H1 (cell line): ENCODE results near the gene CCDC78. TPM values are rescaled to one million over a fixed set of nuclear protein-coding genes. Genes with fewer than 3 reads are reported as not detected.

ENCODE experiments used
- CTBP2 ChIP-seq: IDR thresholded peaks from 2 replicates; pipeline ENCODE4 v1.7.0; 2011; ENCODE audit warnings: borderline replicate concordance, mild to moderate bottlenecking, moderate library complexity, mixed read lengths, low read length; ENCODE audit not compliant: insufficient read depth, insufficient read length
- RBBP5 ChIP-seq: IDR thresholded peaks from 2 replicates; pipeline ENCODE4 v1.7.1; 2012; ENCODE audit warnings: low read depth, mild to moderate bottlenecking, inconsistent platforms, low read length, moderate library complexity, borderline replicate concordance
- SP2 ChIP-seq: IDR thresholded peaks from 2 replicates; pipeline ENCODE4 v1.6.1; 2012; ENCODE audit warnings: mild to moderate bottlenecking, low read length, inconsistent platforms
- SP4 ChIP-seq: IDR thresholded peaks from 2 replicates; pipeline ENCODE4 v1.6.1; 2012; ENCODE audit warnings: low read length, inconsistent platforms
- TAF1 ChIP-seq: IDR thresholded peaks from 2 replicates; pipeline ENCODE4 v1.6.1; 2011; ENCODE audit warnings: mild to moderate bottlenecking, low read depth, low read length
- USF2 ChIP-seq: IDR thresholded peaks from 2 replicates; pipeline ENCODE4 v1.6.1; 2011; ENCODE audit warnings: low read length, improper control_type of control experiment
- polyA plus RNA-seq, 7 experiments: library from polyadenylated mRNA; depleted of rRNA in 3 of 7; stranded (reverse) in 5 of 7; unstranded in 2 of 7; fragments of >200 nt in 5 of 7; fragments of 200-250 nt in 2 of 7; gene quantifications; 1 replicate in 5 of 7; 2 replicates in 1 of 7; 4 replicates in 1 of 7; pipeline versions ENCODE4 v1.2.1 to v1.2.3, GENCODE V29; 2011 to 2013; ENCODE audit warnings: missing spikeins in 2 of 7, mixed read lengths in 2 of 7
- total RNA-seq: library from RNA; stranded (reverse); fragmentation: NEBNext Ultra II Directional; extraction: Animal tissue kit (Norgen Biotek cat#: 25700); gene quantifications from 2 replicates; pipeline ENCODE4 v1.2.1, GENCODE V29; 2021

Gene CCDC78
- total and polyA plus RNA-seq, 2 of the 8 experiments (the other 6 are each of a cell fraction or from before 2014, with no cell fraction given) = 7.1 to 8.5 TPM

GRCh38 chr16:725041-725376, 1.2 kb downstream of the CCDC78 start (continued):
- TF ChIP-seq SP2 (no peak), RBBP5 (no peak), USF2 (no peak), CTBP2 (no peak), SP4 (no peak), TAF1 (no peak)
